ENCODE data around the gene CRACR2B.

GRCh38 chr11:854601-855329, 27.0 kb downstream of the CRACR2B start:
- TF ChIP-seq CTCF (IDR thresholded peaks at IDR 0.05) (no peak), POLR2A (IDR thresholded peaks at IDR 0.05) (no peak)
